HG02884 (cell line): ENCODE data around the gene CFAP100.

ENCODE experiments used
- ATAC-seq: cut with Tn5 transposase; IDR thresholded peaks from one replicate; pipeline ENCODE4 v1.9.1; 2021; ENCODE audit warnings: mild to moderate bottlenecking, moderate library complexity; ENCODE audit not compliant: unreplicated experiment

The CFAP100 gene

DNA sequence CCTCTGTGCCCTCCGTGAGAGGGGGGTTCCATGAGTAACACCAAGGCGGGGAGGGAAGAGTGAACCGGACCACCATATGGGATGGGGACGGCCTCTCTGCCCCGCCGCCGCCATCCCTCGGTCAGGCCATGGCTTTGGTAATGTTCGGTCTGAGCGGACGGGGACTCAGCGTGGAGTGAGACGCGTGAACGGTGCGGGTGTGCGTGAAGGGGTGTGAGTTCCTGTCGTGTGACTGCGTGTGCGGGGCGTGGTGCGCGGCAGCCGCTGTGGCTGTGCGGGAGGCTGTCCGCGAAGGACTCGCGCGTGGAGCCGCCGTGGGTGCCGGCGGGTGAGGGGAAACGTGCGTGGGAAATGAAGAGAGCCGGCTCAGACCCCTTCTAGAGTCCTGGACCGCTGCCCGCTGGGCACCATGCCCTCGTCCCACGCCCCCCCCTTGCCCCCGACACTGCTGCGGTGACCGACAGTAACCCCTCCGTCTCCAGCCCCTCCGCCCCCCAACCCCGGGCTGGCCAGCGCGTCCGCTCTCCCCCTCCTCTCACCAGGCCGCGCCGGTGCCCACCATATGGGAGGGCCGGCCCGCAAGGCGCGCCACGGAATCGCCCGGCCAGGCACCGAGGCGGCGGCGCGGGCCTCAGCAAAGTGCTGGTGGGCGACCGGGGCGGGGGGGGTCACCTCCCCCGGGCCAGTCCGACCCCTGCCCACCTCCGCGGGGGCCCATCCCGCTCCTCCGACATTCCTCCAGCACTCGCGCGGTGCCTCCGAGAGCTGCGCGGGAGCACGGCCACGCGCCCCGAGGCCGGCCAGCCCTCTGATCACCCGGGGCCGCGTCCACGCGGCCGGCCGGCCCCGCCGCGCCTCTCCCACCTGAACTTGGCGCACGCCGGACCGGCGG is 38.1 kb upstream of the CFAP100 start:
- peak; percentile 8 for ATAC-seq

DNA sequence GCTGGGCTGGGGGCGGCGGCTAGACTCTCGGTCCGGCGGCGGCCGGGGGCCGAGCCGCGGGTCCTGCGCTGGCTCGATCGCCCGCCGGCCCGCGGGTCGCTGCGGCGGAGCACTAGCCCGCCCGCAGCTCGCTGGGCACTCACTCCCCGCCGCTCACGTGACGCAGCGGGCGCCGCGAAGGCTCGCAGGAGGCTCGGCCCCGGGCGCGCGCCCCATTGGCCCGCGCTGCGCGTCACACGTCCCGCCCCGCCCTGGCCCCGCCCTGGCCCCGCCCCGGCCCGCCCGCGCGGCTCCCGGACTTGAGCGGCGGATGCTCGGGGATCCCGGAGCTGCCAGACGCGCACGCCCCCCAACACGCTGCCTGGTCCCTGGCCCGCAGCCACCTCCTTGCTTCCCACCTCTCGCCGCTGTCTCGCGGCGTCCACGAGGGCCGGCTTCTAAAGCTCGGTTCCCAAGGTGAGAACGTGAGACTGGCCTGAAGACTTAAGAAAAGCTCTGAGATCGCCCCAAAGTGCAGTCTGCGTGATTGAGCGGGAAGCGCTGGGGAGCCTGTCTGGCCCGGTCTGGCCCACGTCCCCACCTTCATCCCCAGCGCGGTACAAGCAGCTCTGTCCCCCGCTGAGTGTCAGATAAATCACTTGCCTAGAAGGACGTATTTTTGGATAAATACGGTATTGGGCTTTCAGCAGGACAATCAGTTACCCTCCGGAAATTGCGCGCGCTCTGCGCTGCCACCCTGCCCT is 37.2 kb upstream of the CFAP100 start, which contains the start of gene KLF15:
Gene KLF15 (minus strand): TSS at position 114 of the 743 bp plus-strand sequence. CDS start 4,486 bp downstream, outside the sequence.
- ATAC-seq, result peak; percentile 86

DNA sequence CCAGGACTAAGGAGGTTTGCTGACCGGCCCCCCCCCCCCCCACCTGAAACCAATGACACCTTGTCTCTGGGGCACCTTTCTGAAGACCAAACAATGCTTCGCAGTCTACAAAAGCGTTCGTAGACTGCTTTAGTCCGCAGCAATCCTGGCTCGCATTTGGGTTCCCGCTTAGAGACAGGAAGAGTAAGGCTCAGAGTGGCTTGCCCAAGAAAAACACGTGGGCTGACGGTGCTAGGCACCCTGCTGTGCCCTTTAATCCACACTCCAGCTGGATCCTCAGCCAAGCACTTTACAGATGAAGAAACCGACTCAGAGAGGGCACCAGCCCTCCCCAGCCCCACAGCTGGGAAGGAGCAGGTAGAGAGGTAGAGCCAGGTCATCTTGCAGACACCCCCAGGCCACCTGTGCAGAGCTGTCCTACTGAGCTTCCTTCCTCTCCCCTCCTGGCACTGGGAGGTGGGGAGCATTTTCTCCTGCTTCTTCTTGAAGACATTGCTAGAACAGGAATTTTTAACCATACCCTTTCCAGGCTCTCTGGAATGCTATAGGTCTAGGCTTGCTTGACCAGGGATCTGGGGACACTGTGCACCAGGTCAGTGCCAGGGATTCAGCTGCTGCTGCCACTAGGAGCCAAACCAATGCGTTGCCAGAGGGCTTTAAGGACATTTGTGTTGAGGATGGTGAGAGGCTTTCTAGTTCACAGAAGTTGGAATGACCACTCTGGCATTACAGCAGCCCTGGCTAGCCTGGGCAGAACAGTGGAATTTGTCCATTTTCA is 36.5 kb upstream of the CFAP100 start:
- ATAC-seq, result no peak

DNA sequence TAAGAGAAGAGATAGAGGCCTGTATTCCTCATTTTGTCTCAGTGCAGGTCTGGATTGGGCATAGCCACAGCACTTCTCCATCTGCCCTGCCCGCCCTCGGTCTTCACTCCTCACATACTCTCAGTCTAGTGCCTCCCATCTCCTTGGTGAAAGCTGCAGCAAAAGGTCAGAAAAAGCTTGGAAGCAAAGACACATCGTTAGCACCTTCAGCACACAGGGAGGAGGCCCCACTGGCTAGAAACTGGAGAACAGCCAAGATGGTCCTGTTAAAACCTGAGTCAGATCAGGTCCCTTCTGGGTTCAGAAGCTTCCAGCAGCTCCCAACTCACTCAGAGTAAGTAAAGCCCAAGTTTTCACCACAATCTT is 35.9 kb upstream of the CFAP100 start:
- no peak for ATAC-seq

DNA sequence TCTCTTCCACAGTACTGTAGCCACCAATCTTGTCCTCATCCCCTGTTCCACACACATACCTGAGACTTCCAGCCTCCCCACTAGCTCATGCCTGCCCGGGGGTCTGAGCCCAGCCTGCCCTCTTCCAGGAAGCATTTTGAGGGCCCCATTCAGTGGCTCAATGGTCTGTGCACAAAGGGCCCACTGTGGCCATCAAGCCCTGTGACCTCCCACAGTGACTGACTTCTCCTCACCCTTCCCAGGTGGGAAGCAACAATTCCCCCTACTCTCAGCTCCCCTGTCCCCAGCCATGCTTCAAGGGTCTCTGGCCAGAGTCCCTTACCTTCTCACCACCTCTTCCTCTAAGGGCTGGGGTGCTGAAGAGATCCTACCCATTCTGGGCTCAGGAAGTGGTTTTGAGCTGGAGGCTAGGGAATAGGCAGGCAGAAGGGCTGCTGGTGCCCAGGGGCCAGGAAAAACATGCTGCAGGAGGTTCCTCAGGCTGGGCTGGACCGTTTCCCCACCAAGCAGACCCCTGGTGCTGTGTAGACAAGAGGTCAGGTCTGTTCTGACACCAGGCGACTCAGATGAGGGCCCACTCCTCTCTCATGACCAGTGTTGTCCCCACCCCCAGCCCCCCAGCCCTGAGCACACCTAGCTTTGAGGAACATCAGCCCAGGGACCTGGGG is 34.5 kb upstream of the CFAP100 start:
- ATAC-seq, result no peak

DNA sequence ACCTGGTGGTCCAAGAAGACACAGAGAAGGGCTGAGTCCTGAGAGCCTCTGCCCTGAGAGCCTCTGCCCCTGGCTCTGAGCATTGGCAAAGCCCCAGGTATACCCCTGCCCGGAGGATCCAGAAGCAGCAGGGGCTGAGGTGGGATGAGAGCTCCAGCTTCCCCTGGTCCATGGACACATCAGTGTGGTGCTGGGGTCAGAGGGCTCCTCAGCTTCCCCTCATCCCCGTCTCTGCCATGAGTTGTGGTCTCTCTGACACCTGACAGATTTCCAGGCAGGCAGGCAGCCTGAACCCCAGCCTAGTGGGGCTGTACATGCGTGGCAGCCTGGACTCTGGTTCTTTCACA is 34.0 kb upstream of the CFAP100 start:
- no peak for ATAC-seq

DNA sequence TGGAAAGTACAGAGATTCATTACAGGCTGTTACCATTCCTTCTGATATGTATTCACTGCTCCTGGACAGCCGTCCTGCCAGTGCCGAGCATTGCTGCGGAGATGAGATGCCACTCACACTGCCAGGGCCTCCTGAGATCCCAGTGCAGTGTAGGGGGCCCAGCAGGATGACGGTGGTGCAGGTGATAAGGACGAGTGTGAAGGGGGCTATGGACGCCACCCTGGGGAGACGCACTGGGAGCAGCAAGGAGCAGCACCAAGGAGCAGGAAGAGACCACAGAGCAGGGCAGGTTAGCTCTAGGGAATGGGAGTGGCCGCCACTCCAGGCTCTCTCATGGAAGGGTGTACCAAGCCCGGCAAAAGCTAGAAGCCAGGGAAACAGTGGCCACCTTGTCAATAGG is 33.5 kb upstream of the CFAP100 start:
- ATAC-seq, result no peak

DNA sequence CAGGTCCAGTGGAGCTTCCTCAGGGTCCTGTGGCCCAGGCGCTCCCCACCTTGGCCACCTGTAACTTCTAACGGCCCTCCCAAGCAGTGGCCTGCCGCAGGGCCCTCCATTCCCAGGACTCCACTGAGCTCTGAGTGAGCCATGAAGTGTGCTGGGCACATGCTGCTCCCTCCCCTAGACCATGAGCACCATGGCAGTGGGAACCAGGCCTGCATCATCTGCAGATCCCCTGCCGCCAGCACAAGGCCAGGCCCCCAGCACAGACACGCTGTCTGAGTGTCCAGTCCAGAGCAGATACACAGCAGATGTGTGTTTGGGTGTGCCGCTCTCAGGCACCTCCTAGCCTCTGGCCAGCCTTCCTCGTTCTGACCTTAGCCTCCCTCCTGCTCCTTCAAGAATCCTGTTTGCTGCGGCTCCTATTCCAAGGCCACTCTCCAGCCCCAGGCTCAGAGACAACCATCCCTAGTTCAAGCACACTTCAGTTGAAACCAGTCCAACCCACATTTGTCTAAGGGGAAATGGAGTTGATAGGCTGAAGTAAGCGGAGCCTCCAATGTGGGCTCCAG is 30.5 kb upstream of the CFAP100 start:
- no peak for ATAC-seq

DNA sequence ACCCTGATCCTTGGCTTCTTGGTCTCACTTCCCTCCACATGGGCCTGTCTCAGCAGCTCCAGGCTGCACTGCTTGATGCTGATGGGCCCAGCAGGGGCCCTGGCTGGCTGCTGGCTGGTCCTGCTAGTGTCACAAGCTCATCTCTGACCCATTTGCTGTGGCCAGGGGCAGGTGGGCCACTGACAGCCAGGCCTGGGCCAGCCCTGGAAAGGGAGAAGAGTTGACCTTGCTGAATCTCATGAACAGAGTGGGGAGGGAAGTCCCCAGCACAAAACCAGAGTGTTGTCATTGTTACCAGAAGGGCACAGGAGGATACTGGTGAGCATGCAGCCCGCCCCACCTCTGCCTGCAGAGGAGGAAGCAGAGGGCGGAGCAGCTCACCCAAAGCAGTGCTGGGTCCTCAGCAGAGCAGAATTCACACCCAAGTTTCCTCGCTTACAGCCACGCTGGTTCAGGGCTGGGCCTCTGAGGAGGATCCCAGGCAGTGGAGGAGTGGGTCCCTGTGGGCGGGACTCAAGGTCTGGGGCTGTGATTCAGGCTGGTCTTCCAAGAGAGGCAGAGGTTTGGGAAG is 29.9 kb upstream of the CFAP100 start:
- ATAC-seq, result no peak

DNA sequence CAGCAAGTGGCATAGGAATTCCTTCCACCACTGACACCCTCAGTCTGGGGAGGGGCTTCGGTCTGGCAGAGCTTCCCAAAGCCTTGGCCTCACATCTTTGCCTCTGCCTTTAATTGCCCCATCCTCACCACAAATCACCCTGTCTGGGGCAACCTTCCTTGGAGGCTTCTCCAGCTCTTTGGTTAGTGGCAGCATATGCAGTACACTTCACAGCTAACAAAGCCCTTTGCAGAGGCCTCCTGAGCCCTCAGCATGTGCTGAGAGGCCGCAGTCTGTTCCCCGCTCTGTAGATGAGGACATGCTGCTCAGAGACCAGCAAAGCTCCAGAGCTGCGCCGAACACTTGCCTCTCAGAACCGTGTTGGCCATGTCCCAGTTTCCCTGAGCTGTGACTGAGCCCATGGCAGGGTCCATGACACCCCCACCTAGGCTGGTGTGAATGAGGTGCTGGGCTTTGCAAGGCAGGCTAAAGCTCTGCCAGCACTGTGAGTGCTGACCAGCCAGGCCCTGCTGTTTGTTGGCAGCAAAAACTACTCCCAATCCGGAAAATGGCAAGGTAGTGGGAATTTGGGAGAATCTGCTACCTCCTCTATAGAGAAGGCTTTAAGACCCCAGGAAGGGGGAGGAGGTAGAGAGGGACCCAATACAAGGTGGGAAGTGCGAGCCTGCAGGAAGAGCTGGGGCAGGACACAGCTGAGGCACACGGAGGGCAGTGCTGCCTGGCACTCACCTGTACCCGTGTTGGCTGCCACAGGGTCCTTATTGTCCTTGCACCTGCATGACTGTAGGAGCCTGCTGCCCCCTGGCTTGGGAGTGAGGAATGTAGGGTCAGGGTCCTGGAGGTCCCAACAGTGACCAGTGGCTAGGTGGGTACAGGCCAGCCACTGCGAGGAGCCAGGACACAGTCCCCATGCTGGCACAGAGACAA is 29.1 kb upstream of the CFAP100 start:
- no peak for ATAC-seq

DNA sequence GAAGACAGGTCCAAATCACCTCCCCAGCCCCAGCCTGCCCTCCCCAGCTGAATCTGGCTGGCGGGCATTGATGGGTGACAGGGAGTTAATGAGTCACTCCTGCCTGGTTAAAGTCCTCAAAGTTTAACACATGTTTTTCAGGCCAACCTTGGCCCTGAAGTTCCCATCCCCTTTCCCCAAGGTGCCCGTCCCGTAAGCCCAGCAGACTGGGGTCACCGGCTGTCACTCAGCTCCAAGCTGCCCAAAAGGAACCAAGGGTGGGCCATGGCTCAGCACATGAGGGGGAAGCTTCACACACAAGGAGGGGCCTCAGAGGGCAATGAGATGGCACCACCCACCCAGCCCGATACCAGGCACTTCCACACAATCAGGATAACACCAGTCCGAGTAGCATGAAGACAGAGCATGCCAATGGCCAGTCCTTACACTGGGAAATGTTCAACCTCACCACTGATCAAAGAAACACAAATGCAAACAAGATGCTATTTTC is 27.3 kb upstream of the CFAP100 start:
- no peak for ATAC-seq

DNA sequence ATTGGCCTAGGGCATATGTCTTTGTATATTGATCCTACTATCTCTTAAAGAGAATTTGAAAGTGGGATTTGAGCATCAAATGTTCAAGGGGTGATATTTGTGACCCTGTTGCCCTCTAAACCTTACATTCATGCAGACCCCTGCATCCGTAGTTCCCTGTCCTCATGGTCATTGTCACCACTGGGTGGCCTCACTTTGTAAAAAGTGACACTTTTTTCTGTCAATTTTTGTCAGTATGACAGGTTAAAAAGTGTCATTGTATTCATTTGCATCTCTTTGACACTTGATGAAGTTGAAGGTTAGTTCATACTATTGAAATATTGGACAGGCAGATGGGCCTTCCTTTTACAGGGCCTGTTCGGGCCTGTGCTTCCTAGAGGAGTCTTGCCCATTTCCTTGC is 25.2 kb upstream of the CFAP100 start:
- no peak for ATAC-seq

DNA sequence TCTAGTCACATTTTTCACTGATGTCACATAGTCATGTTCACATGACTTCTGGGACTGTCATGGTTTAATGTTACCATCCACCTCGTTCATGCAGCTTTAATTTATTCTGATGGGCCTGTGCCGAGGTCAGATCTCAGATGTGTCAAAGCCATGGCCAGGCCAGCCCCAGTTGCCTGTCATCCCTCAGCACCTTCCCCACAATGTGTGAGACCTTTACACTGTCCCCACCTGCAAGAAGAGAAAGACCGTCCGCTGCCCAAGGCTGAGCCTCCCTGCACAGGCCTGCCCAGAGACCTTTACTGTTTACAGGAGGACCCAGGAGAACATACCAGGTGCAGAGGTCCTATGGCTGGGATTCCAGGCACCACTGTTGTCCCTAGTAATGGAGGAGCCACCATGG is 24.7 kb upstream of the CFAP100 start:
- ATAC-seq, result no peak

DNA sequence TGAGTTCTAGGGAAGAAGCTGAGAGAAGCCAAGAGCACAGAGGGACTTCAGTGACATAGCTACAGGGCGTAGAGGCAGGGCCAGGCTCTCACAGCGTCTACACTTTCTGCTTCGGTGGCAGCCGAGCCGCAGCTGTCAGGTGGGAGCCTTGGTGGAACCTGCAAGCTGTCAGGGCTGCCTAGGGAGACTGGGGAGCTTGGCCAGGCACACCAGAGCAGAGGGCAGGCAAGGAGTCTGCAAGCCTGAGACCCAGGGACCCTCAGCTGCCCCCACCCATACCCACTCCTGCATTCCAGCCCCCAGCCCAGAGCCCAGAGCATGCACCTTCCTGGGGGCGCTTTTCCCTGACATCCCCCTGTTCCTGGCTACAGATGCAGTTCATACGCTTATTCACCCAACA is 24.1 kb upstream of the CFAP100 start:
- no peak for ATAC-seq

DNA sequence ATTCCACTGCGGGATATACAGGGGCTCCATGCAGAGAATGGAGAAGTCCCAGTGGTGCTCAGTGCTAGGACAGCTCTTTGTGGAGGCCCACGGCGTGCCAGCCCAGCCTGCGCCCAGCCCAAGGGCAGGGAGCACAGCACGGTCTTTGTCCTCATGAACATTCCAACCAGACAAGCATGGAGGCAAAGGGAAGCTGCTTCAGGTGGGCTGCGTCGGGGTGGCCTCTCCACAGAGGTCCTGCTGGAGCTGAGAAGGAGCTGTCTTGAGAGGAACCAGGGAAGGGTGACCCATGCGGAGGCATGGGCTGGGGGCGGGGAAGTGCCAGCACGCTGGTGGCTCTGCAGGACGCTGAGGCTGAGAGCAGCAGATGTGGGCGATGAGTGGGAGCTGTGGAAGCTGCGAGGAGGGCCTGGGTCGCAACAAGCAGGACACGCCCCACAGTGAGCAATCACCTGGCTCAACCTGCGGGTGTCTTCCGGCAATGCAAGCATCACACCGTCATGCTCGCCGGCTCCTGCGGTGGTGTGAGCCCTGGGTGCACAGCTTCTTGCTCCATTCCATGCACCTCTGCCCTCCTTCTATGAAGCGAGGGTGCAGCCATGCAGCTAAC is 23.5 kb upstream of the CFAP100 start:
- ATAC-seq, result no peak

DNA sequence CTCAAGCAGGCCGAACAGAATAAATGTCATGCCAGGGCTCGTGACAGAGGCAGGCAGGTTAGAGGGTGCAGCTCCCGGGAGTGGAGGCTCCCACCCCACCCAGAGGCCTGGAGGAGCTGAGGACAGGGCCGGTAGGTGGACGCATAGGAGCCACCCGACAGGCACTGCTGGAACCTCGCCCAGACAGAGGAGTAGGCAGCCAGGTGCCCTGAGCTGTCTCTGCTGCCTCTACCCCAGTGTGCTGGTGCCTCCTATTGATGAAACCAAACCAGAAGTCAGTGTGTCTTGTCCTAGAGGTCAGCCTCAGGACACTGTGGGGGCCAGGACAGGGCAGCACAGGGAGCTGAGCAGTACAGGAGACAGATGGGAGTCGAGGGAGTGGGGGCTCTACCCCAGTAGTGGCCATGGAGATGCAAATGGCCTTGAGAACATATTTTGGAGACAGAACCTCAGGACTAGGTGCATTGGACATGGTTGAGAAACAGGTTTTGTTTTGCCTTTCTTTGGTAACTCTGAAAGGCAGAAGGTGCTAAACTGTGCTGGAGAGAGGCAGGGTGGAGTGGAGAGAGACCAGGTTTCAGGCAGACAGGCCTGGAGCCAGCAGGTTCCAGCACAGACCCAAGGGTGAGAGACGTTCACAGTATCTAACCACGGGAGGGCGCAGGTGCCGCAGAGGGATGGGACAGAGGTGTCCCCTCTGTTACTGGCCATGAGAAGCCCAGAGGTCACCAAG is 22.1 kb upstream of the CFAP100 start:
- ATAC-seq, result no peak

DNA sequence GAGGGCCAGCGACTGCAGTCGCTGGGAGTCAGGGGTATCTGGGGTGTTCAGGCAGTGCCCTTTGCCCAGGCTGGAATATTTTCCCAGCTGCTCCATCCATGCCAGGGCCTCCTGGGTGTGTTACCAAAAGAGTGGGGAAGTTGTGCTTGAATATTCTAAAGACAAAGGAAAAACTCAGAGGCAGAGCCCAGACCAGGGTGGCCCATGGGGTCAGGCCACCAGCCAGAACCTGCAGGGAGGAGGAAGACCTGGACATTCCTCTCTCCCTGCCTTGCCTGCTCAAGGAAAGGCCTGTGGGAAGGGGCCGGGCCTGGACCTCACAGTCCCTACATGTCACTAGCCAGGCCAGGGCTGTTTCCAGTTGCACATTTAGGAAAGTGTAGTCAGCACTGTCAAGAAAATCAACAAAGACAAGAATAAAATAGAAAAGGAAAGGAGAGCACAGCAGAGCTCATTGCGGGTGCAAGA is 21.5 kb upstream of the CFAP100 start:
- ATAC-seq, result no peak
